ENCODE data around the gene C3orf85. TPM values are rescaled to one million over a fixed set of nuclear protein-coding genes. Genes with fewer than 3 reads are reported as not detected.

C3orf85 gene
- total and polyA plus RNA-seq, 8 donors = 0.55 TPM; not detected in 7

DNA sequence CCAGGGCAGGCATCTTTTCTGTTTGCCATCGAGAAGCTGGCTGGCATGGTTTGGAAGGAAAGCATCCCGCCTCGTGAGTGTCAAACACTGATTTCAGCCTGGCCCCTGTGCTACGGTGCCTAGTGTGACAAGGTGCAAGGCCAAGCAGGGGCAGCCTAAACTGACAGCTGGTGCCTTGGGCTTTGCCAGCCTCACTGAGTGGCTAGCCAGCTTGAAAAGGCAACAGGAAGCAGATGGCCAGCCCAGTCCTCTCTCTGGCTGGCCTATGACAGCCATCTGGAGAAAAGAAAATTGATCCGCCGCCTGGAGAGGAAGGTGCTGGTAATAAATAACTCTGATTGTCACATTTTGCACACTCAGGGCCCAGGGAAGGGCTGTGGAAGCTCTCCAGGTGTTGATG is 52.2 kb downstream of the C3orf85 start:
- Histone ChIP-seq H3K9me3 (no peaks in the 10 kb centered on the region), H3K27me3 (no peaks in the 10 kb centered on the region), H3K36me3 (no peaks in the 10 kb centered on the region), H3K4me3 (no peak overlapping the region), H3K27ac (no peak overlapping the region), H3K4me1 (no peaks in the 10 kb centered on the region)
- intact Hi-C loops (cut with DNase I; ENCODE audit: low total_unique reads) = no loop called here
- TF ChIP-seq, protein P1, sequence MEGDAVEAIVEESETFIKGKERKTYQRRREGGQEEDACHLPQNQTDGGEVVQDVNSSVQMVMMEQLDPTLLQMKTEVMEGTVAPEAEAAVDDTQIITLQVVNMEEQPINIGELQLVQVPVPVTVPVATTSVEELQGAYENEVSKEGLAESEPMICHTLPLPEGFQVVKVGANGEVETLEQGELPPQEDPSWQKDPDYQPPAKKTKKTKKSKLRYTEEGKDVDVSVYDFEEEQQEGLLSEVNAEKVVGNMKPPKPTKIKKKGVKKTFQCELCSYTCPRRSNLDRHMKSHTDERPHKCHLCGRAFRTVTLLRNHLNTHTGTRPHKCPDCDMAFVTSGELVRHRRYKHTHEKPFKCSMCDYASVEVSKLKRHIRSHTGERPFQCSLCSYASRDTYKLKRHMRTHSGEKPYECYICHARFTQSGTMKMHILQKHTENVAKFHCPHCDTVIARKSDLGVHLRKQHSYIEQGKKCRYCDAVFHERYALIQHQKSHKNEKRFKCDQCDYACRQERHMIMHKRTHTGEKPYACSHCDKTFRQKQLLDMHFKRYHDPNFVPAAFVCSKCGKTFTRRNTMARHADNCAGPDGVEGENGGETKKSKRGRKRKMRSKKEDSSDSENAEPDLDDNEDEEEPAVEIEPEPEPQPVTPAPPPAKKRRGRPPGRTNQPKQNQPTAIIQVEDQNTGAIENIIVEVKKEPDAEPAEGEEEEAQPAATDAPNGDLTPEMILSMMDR (IDR thresholded peaks at IDR 0.05) = no peak
- TF ChIP-seq EP300 (IDR thresholded peaks at IDR 0.05) (no peak), POLR2AphosphoS5 (IDR thresholded peaks at IDR 0.05) (no peak), POLR2A (IDR thresholded peaks at IDR 0.05) (no peak)
- WGBS, 5 donors = 62 to 72% (median 69%) methylated on average over 6 of the region's 6 CpGs
- DNase-seq = peak in 1 of 2 donors; percentile 42

DNA sequence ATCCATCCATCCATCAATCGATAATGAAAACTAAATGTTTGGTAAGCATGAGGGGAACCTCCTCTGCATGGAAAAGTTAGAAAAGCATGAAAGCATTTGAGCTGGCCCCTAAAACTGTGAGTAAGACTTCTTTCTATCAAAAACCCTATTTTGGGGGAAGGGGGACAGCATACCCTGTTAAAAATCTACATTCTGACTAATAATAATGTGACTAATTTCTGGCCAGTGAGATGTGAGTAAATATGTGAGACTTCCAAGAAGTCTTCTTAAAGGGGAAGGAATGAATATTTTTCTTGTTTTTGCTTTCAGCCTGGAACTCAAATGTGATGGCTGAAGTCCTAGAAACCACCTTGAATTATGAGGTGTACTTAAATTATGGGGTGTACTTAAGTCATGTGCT is 54.9 kb downstream of the C3orf85 start:
- no peak overlapping the region for H3K4me3 ChIP-seq
- no peaks in the 10 kb centered on the region for H3K27me3 ChIP-seq
- no peaks in the 10 kb centered on the region for H3K9me3 ChIP-seq
- intact Hi-C loops (cut with DNase I; ENCODE audit: low total_unique reads) = no loop called here
- no peaks in the 10 kb centered on the region for H3K4me1 ChIP-seq
- TF ChIP-seq POLR2AphosphoS5 (IDR thresholded peaks at IDR 0.05) (no peak), POLR2A (IDR thresholded peaks at IDR 0.05) (no peak), EP300 (IDR thresholded peaks at IDR 0.05) (no peak)
- TF ChIP-seq, protein P1 (IDR thresholded peaks at IDR 0.05) = no peak
- no peak for DNase-seq
- no peak overlapping the region for H3K27ac ChIP-seq
- no peaks in the 10 kb centered on the region for H3K36me3 ChIP-seq
- 88 to 100% (median 96%) methylated on average over 1 of the region's 1 CpG for WGBS, 5 donors

DNA sequence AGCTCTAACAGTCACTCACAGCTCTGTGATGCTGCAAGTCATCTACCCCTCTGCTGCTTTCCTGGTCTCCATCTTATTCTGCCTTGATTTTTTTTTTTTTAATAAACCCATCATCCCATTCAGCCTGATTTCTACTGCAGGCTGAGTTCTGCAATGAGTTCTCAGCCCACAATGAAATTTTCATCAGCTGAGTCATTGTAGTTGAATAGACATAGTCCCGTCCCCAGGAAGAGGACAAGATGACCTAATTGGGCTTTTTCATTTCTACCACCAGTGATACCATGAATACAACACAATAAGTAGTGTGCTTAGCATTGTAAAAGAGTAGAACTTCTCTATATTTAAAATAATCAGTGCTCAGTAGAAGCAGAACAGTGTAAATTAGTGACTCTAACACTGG is 59.3 kb downstream of the C3orf85 start:
- no peaks in the 10 kb centered on the region for H3K4me1 ChIP-seq
- H3K9me3 ChIP-seq = no peaks in the 10 kb centered on the region
- WGBS, 5 donors = 20 to 43% (median 31%) methylated on average over 1 of the region's 1 CpG
- no peak overlapping the region for H3K4me3 ChIP-seq
- intact Hi-C loops (cut with DNase I; ENCODE audit: low total_unique reads) = no loop called here
- DNase-seq = no peak
- TF ChIP-seq POLR2AphosphoS5 (IDR thresholded peaks at IDR 0.05) (no peak), EP300 (IDR thresholded peaks at IDR 0.05) (no peak), POLR2A (IDR thresholded peaks at IDR 0.05) (no peak)
- TF ChIP-seq, protein P1 (IDR thresholded peaks at IDR 0.05) = no peak
- H3K27me3 ChIP-seq = no peaks in the 10 kb centered on the region
- no peaks in the 10 kb centered on the region for H3K36me3 ChIP-seq
- H3K27ac ChIP-seq = no peak overlapping the region

Other genes with a start within 250 kb of the C3orf85 start
- gene GUCA1C, start 182.8 kb upstream of the C3orf85 start, total RNA-seq = not detected
- gene GUCA1C, start 182.8 kb upstream of the C3orf85 start, polyA plus RNA-seq = 1 to 10 TPM in 2 of 3 donors, under 1 TPM in 1; 0.45 to 4.7 (median 2.6) TPM
- gene MORC1, start 18.6 kb upstream of the C3orf85 start, total RNA-seq = not detected
- not detected for gene MORC1, start 18.6 kb upstream of the C3orf85 start, polyA plus RNA-seq
- not detected for gene DPPA2, start 179.8 kb downstream of the C3orf85 start, total RNA-seq
- not detected for gene DPPA2, start 179.8 kb downstream of the C3orf85 start, polyA plus RNA-seq
- gene DPPA4, start 200.8 kb downstream of the C3orf85 start, total RNA-seq = 1 to 10 TPM in 1 of 5 donors, not detected in 4; 1.8 TPM
- gene DPPA4, start 200.8 kb downstream of the C3orf85 start, polyA plus RNA-seq = not detected